IMR-90 (cell line): ENCODE results near the gene TBC1D17. TPM values are rescaled to one million over a fixed set of nuclear protein-coding genes. Genes with fewer than 3 reads are reported as not detected.

Experiments
- ATAC-seq: fragments of 200-7000 bp; cut with Tn5 transposase; 2 replicates; pipeline ENCODE4 v1.9.1; 2020; ENCODE audit warnings: low read depth, mild to moderate bottlenecking, moderate library complexity
- BruUV-seq: library from RNA; stranded (reverse); fragments of 400-500 nt; replicated peaks from 2 replicates; lab custom pipeline; 2021; lab: Mats Ljungman, UMichigan
- CTCF ChIA-PET: fragments of 300-600 bp; formaldehyde crosslinking; extraction: SDS; loops from one replicate; lab custom pipeline; 2021; ENCODE audit warnings: antibody characterized with exemption; lab: Yijun Ruan, JAX
- POLR2A ChIA-PET: fragments of 300-600 bp; sonication (Branson Sonifier 250); formaldehyde crosslinking; loops from one replicate; lab custom pipeline; 2022; ENCODE audit warnings: antibody characterized with exemption; ENCODE audit not compliant: unreplicated experiment; lab: Charles Lee
- DNase-seq: peaks from one replicate; pipeline ENCODE4 v3.0.0; 2013
- H2AFZ ChIP-seq: replicated peaks from 2 replicates; pipeline ENCODE3; 2013; ENCODE audit warnings: low read length, mild to moderate bottlenecking; ENCODE audit not compliant: poor library complexity
- H2AK5ac ChIP-seq: 2 replicates; pipeline ENCODE4 v1.6.1; 2013; ENCODE audit warnings: low read depth, low read length, inconsistent platforms
- H2AK9ac ChIP-seq: replicated peaks from 2 replicates; pipeline ENCODE3; 2013; ENCODE audit warnings: mild to moderate bottlenecking, low read depth, low read length, moderate library complexity; ENCODE audit not compliant: poor library complexity
- H2BK120ac ChIP-seq: 2 replicates; pipeline ENCODE4 v1.6.1; 2013; ENCODE audit warnings: low read depth, low read length, inconsistent platforms
- H2BK15ac ChIP-seq: 3 replicates; pipeline ENCODE4 v1.6.1; 2013; ENCODE audit warnings: low read depth, low read length, inconsistent platforms
- H2BK20ac ChIP-seq: 2 replicates; pipeline ENCODE4 v1.6.1; 2013; ENCODE audit warnings: low read depth, mild to moderate bottlenecking, inconsistent platforms, low read length, moderate library complexity
- H2BK5ac ChIP-seq: 2 replicates; pipeline ENCODE4 v1.6.1; 2013; ENCODE audit warnings: mild to moderate bottlenecking, low read depth, low read length, inconsistent platforms; ENCODE audit not compliant: poor library complexity, severe bottlenecking
- H3K14ac ChIP-seq: replicated peaks from 2 replicates; pipeline ENCODE4 v1.6.1; 2013; ENCODE audit warnings: low read depth, low read length, inconsistent platforms
- H3K18ac ChIP-seq: 2 replicates; pipeline ENCODE4 v1.6.1; 2013; ENCODE audit warnings: low read depth, low read length, control low read depth
- H3K23ac ChIP-seq: 2 replicates; pipeline ENCODE4 v1.6.1; 2013; ENCODE audit warnings: low read depth, low read length, inconsistent platforms
- H3K27ac ChIP-seq: 2 replicates; pipeline ENCODE4 v1.5.1; 2013; ENCODE audit warnings: mild to moderate bottlenecking, control low read depth, low read length; ENCODE audit not compliant: insufficient read depth
- H3K27me3 ChIP-seq: 2 replicates; pipeline ENCODE4 v1.6.1; 2013; ENCODE audit warnings: low read length; ENCODE audit not compliant: control insufficient read depth, insufficient read depth
- H3K36me3 ChIP-seq: 2 replicates; pipeline ENCODE4 v1.6.1; 2013; ENCODE audit warnings: low read length, mixed read lengths; ENCODE audit not compliant: control insufficient read depth, insufficient read depth
- H3K4ac ChIP-seq: 2 replicates; pipeline ENCODE4 v1.6.1; 2013; ENCODE audit warnings: low read depth, low read length, inconsistent platforms
- H3K4me1 ChIP-seq: 2 replicates; pipeline ENCODE4 v1.6.1; 2013; ENCODE audit warnings: low read length, mixed read lengths; ENCODE audit not compliant: control insufficient read depth, insufficient read depth
- H3K4me2 ChIP-seq: 2 replicates; pipeline ENCODE4 v1.6.1; 2013; ENCODE audit warnings: low read depth, mild to moderate bottlenecking, control low read depth, low read length, moderate library complexity
- H3K4me3 ChIP-seq: 2 replicates; pipeline ENCODE4 v1.5.1; 2013; ENCODE audit warnings: low read depth, mild to moderate bottlenecking, control low read depth, low read length, moderate library complexity; ENCODE audit not compliant: insufficient read depth
- H3K56ac ChIP-seq: 2 replicates; pipeline ENCODE4 v1.6.1; 2013; ENCODE audit warnings: low read length, inconsistent platforms; ENCODE audit not compliant: insufficient read depth; ENCODE audit errors: extremely low read depth
- H3K79me1 ChIP-seq, 2 experiments: 2 replicates each; pipeline ENCODE4 v1.6.1; 2013; ENCODE audit warnings: low read length in 2 of 2, inconsistent platforms in 1 of 2, low read depth in 1 of 2
- H3K9ac ChIP-seq: 2 replicates; pipeline ENCODE4 v1.6.1; 2013; ENCODE audit warnings: low read depth, low read length, control low read depth
- H3K9me1 ChIP-seq: 2 replicates; pipeline ENCODE4 v1.6.1; 2013; ENCODE audit warnings: low read length, inconsistent platforms; ENCODE audit not compliant: insufficient read depth
- H3K9me3 ChIP-seq: 2 replicates; pipeline ENCODE4 v1.6.1; 2013; ENCODE audit warnings: low read length; ENCODE audit not compliant: control insufficient read depth, insufficient read depth
- H4K20me1 ChIP-seq: 2 replicates; pipeline ENCODE4 v1.6.1; 2013; ENCODE audit warnings: low read length, inconsistent platforms; ENCODE audit not compliant: insufficient read depth
- H4K5ac ChIP-seq: 2 replicates; pipeline ENCODE4 v1.6.1; 2013; ENCODE audit warnings: mild to moderate bottlenecking, low read depth, low read length, control low read depth
- H4K8ac ChIP-seq, 2 experiments: 2 replicates each; pipeline ENCODE4 v1.6.1; 2013; ENCODE audit warnings: low read depth in 2 of 2, low read length in 2 of 2, control low read depth in 1 of 2, inconsistent platforms in 1 of 2
- H4K91ac ChIP-seq: 2 replicates; pipeline ENCODE4 v1.6.1; 2013; ENCODE audit warnings: low read depth, low read length, inconsistent platforms; ENCODE audit not compliant: insufficient read depth
- BHLHE40 ChIP-seq: fragments of 150-350 bp; IDR thresholded peaks from 2 replicates; pipeline ENCODE4 v1.6.1; 2016; ENCODE audit warnings: mild to moderate bottlenecking, low read depth, low read length
- MAFK ChIP-seq: IDR thresholded peaks from 2 replicates; pipeline ENCODE4 v1.6.1; 2012; ENCODE audit warnings: low read depth, low read length, improper control_type of control experiment
- RAD21 ChIP-seq: IDR thresholded peaks from 2 replicates; pipeline ENCODE4 v1.6.1; 2012; ENCODE audit warnings: low read length, improper control_type of control experiment
- SMC3 ChIP-seq: fragments of 150-350 bp; IDR thresholded peaks from 2 replicates; pipeline ENCODE4 v1.6.1; 2016; ENCODE audit warnings: low read depth, mild to moderate bottlenecking, antibody characterized with exemption, low read length, moderate library complexity
- WGBS, 2 experiments: methylation state at CpG; one replicate each; pipeline versions ENCODE4 v1.1.5 to v1.1.7; 2013; ENCODE audit warnings: missing lambda C conversion rate in 2 of 2; ENCODE audit not compliant: insufficient read length in 1 of 2; ENCODE audit errors: extremely low coverage in 2 of 2; 5-methylcytosine and 5-hydroxymethylcytosine counted together
- dilution Hi-C: fragments of 300-500 bp; cut with HindIII; formaldehyde crosslinking; loops from one replicate; pipeline ENCODE4 v1.14.3; 2018; ENCODE audit warnings: low sequenced_read_pairs; ENCODE audit not compliant: unreplicated experiment
- in situ Hi-C: fragments of 300-500 bp; cut with MboI; formaldehyde crosslinking; loops from 3 replicates; pipeline ENCODE4 v1.14.3; 2019; ENCODE audit warnings: low sequenced_read_pairs, inconsistent platforms, mixed read lengths
- intact Hi-C: fragments of 100-400 bp; cut with micrococcal nuclease; formaldehyde crosslinking; loops from 2 replicates; pipeline ENCODE4 v1.10.0; 2022
- polyA plus RNA-seq, 3 experiments: library from polyadenylated mRNA; depleted of rRNA; stranded (reverse); fragments of >200 nt; gene quantifications; 2 replicates each; pipeline ENCODE4 v1.2.3, GENCODE V29; 2012; ENCODE audit warnings: low replicate concordance in 1 of 3
- total RNA-seq: library from RNA; depleted of rRNA; stranded (reverse); fragments of >200 nt; gene quantifications from 2 replicates; pipeline ENCODE4 v1.2.3, GENCODE V29; 2012
- TF ChIP-seq, protein P1 (sequence below): fragments of 150-350 bp; IDR thresholded peaks from 2 replicates; pipeline ENCODE4 v1.6.1; 2017; ENCODE audit warnings: mild to moderate bottlenecking, antibody characterized with exemption, low read length, low read depth

The TBC1D17 gene
- total and polyA plus RNA-seq, 2 of the 4 experiments (the other 2 are of a cell fraction) = 1.1 to 27.8 TPM

DNA sequence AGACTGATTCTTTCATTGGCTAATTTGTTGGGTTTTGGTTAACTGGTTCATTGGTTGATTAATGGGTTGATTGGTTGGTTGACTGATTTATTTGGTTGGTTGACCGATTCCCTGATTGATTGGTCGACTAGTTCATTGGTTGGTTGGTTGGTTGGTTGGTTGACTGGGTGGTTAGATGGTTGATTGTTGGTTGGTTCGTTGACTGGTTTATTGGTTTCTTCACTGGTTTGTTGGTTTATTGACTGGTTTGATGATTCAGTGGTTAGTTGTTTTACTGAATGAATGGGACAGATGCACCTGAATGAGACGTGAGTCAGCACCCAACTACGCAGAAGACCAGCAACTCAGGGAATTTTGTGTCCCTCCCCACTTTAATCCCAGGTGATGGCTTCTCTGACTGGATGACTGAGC is 54.5 kb downstream of the TBC1D17 start:
- Histone ChIP-seq H4K5ac (no peak overlapping the region), H3K9me3 (no peaks in the 10 kb centered on the region), H2AFZ (no peak overlapping the region), H3K18ac (no peak overlapping the region), H2AK9ac (no peak overlapping the region), H3K36me3 (peaks cover 9% of the 10 kb centered on the region), H3K4me3 (no peak overlapping the region), H3K79me1 (peaks cover 10 to 26% of the 10 kb centered on the region in 2 experiments), H3K9ac (no peak overlapping the region), H3K14ac (no peak overlapping the region), H2BK15ac (no peak overlapping the region), H3K4me1 (peaks cover 4% of the 10 kb centered on the region), H3K9me1 (peaks cover 14% of the 10 kb centered on the region), H4K91ac (no peak overlapping the region), H3K27me3 (no peaks in the 10 kb centered on the region), H3K56ac (no peak overlapping the region), H4K8ac (no peak overlapping the region), H4K20me1 (peaks cover 10% of the 10 kb centered on the region; the same call in 1 of the 2 replicates), H2BK120ac (no peak overlapping the region), H3K27ac (no peak overlapping the region), H2BK20ac (no peak overlapping the region), H3K4ac (no peak overlapping the region), H2AK5ac (no peak overlapping the region), H3K4me2 (no peak overlapping the region), H3K23ac (no peak overlapping the region), H2BK5ac (no peak overlapping the region)
- ChIA-PET CTCF (no interaction called here), POLR2A (no interaction called here)
- WGBS, 2 experiments = 100% methylated on average over 3 of the region's 5 CpGs; no CpG with 5 or more reads in 1 of the 2 experiments
- dilution Hi-C loops (no loop called here), intact Hi-C loops (no loop called here), in situ Hi-C loops (loop anchor here (10.0 kb wide), 2 partner anchors 53 to 213 kb away; no protein-coding TSS in a partner anchor)
- no peak for TF ChIP-seq MAFK
- TF ChIP-seq, protein P1, sequence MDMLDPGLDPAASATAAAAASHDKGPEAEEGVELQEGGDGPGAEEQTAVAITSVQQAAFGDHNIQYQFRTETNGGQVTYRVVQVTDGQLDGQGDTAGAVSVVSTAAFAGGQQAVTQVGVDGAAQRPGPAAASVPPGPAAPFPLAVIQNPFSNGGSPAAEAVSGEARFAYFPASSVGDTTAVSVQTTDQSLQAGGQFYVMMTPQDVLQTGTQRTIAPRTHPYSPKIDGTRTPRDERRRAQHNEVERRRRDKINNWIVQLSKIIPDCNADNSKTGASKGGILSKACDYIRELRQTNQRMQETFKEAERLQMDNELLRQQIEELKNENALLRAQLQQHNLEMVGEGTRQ = no peak
- TF ChIP-seq BHLHE40 = no peak
- no peak for TF ChIP-seq SMC3
- TF ChIP-seq RAD21 = no peak
- DNase-seq (no peak), ATAC-seq (no peak)
- BruUV-seq = no TSS peak
